ENCODE results near the gene TM9SF3. TPM values are rescaled to one million over a fixed set of nuclear protein-coding genes. Genes with fewer than 3 reads are reported as not detected.
A peak's percentile ranks its signal among the peaks of the same experiment; 100 is the strongest.

Gene TM9SF3
- total RNA-seq, 4 donors from 2014 or later: 54.4 to 67.9 (median 59.5) TPM

DNA sequence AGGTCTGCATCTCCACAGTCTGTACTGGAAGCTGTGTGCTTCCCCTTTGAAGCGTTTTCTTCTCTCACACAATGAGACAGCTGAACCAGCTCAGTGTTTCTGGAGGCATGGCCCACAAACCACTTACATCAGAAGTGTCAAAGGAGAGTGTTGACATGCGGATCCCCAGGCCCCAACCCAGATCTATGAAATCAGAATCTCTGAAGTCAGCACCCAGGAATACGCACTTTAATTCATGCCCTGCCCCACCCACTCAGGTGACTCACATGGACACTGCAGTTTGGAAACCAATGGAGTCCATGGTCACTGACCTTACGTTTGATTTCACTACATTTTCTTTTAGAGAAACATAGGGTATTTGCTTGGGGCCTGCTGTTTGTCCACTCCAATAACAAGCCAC, 92.1 kb downstream of the TM9SF3 start:
- DNase-seq (ENCODE audit: low spot score in 2 of 2): peak in 1 of 2 donors; percentile 36
- intact Hi-C loops (cut with DNase I; ENCODE audit: low total_unique reads): no loop called here
- WGBS, 2 donors: 80 to 83% methylated on average over 4 of the region's 4 CpGs
- TF ChIP-seq, protein P1, sequence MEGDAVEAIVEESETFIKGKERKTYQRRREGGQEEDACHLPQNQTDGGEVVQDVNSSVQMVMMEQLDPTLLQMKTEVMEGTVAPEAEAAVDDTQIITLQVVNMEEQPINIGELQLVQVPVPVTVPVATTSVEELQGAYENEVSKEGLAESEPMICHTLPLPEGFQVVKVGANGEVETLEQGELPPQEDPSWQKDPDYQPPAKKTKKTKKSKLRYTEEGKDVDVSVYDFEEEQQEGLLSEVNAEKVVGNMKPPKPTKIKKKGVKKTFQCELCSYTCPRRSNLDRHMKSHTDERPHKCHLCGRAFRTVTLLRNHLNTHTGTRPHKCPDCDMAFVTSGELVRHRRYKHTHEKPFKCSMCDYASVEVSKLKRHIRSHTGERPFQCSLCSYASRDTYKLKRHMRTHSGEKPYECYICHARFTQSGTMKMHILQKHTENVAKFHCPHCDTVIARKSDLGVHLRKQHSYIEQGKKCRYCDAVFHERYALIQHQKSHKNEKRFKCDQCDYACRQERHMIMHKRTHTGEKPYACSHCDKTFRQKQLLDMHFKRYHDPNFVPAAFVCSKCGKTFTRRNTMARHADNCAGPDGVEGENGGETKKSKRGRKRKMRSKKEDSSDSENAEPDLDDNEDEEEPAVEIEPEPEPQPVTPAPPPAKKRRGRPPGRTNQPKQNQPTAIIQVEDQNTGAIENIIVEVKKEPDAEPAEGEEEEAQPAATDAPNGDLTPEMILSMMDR (IDR thresholded peaks at IDR 0.05): no peak
- TF ChIP-seq POLR2A (IDR thresholded peaks at IDR 0.05): no peak
- no peak overlapping the region for H3K4me3 ChIP-seq (ENCODE audit: low read depth, poor library complexity, severe bottlenecking)

DNA sequence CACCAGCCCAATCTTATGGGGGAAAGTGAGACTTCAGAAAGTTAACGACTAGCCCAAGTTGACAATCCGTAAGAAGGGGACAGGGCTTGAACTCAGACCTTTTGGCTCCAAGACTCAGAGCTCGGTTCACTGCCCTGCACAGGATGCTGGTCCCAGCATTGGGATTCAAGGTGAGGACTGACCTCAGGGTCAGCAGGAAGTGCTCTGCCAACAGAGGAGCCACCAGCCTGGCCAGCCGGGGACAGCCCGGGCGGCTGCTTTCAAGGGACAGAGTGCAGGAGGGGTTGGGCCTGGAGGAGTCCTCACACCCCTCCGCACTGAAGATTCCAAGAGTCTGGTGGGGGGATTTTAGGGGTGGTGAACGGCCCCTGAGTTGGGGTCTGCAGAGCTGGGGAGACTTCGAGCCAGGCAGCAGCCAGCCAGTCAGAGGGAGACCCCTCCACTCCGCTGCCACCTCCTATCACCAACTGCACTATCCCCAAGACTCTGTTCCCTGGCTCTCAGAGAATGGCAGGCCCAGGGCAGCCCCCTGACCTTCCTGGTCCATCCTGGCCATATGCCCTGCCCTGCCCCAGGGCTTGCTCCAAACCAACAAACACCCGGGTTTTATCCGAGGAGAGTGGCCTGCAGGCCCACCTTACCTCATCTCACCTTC, 92.8 kb downstream of the TM9SF3 start:
- intact Hi-C loops (cut with DNase I; ENCODE audit: low total_unique reads): no loop called here
- 83 to 87% methylated on average over 11 to 12 of the region's 12 CpGs for WGBS, 2 donors
- TF ChIP-seq, protein P1 (IDR thresholded peaks at IDR 0.05): no peak
- TF ChIP-seq POLR2A (IDR thresholded peaks at IDR 0.05): no peak
- no peak overlapping the region for H3K4me3 ChIP-seq (ENCODE audit: low read depth, poor library complexity, severe bottlenecking)
- DNase-seq (ENCODE audit: low spot score in 2 of 2): peak in 1 of 2 donors; percentile 52

DNA sequence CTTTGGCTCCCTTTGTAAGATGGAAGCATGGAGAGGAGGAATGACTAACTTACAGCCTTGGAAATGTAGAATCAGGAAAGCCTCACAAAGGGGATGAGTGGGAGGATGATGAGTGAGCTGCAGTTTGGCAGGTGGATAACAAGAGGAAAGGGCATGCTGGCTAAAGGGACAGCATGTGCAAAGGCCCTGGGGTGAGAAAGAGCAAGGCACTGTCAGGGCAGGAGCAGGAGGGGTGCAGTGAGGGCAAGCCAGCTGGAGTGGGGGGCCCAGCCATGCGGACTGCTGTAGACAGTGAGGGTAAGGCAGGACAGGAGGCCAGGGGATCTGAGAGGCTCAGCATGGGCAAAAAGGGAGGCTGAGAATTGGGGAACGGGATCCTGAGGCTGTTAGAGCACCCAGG, 93.6 kb downstream of the TM9SF3 start:
- intact Hi-C loops (cut with DNase I; ENCODE audit: low total_unique reads): no loop called here
- no peak overlapping the region for H3K4me3 ChIP-seq (ENCODE audit: low read depth, poor library complexity, severe bottlenecking)
- TF ChIP-seq POLR2A (IDR thresholded peaks at IDR 0.05): no peak
- TF ChIP-seq, protein P1 (IDR thresholded peaks at IDR 0.05): no peak
- 84 to 93% methylated on average over 2 of the region's 2 CpGs for WGBS, 2 donors
- peak in 1 of 2 donors; percentile 46 for DNase-seq (ENCODE audit: low spot score in 2 of 2)

DNA sequence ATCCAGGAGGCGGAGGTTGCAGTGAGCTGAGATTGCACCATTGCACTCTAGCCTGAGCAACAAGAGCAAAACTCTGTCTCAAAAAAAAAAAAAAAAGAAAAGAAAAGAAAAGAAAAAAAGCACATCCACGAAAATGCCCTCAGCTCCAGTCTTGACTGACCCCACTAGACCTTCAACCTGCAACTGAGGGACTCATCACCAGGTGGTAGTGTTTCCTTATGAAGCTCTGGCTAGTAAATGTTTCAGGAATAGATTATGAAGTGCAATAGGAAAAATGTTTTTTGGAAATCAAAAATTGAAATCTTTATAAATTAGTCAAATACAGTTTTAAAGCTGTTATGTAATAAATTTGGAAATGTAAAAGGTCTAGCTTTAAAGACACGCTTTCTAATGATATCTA, 95.5 kb downstream of the TM9SF3 start:
- TF ChIP-seq POLR2A (IDR thresholded peaks at IDR 0.05): no peak
- TF ChIP-seq, protein P1 (IDR thresholded peaks at IDR 0.05): no peak
- WGBS, 2 donors: 61 to 74% methylated on average over 3 of the region's 3 CpGs
- H3K4me3 ChIP-seq (ENCODE audit: low read depth, poor library complexity, severe bottlenecking): no peak overlapping the region
- intact Hi-C loops (cut with DNase I; ENCODE audit: low total_unique reads): no loop called here
- no peak for DNase-seq (ENCODE audit: low spot score in 2 of 2)

DNA sequence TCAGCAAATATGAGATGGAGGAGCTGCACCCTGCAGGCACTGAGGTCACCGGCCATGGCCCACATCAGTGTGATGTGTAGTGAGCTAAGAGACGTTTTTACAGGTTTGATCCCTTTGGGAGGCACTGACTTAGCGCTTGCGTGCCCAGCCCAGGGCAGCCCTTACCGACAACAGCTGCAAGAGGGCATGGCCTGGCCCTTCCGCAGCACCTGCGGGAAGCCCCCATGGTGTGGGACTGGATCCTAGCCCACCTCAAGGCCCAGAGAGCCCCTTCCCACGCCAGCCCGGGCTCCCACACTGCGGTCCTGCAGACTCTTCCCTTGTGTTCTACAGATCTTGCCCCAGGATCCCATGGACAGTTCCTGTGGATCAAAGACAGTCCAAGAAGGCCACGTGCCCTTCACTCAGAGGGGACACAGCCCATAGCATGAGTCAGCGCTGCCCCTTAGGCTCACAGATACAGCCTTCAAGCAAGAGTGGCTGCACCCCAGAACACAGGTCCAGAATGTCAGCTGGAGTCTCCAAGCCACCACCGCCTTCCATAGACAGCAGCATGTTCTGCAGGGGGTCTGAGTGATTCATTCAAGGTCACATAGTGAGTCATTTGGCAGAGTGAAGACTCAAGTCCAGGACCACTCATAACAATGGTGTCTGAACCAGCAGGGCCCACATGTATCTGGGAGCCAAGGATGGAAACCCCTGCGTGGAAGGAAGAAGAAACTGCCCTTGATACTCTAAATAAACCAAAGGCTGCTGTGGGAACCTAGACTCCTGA, 98.5 kb downstream of the TM9SF3 start:
- DNase-seq (ENCODE audit: low spot score in 2 of 2): no peak
- intact Hi-C loops (cut with DNase I; ENCODE audit: low total_unique reads): no loop called here
- TF ChIP-seq POLR2A (IDR thresholded peaks at IDR 0.05): no peak
- TF ChIP-seq, protein P1 (IDR thresholded peaks at IDR 0.05): no peak
- no peak overlapping the region for H3K4me3 ChIP-seq (ENCODE audit: low read depth, poor library complexity, severe bottlenecking)
- WGBS, 2 donors: 81 to 90% methylated on average over 11 to 14 of the region's 14 CpGs
